Right lobe of liver (tissue), 6 donors: ENCODE results near the gene AFF2. TPM values are rescaled to one million over a fixed set of nuclear protein-coding genes. Genes with fewer than 3 reads are reported as not detected.

Experiments used
- ATAC-seq, 4 donors: fragments of 200-7000 bp; cut with Tn5 transposase; one replicate each; pipeline ENCODE4 v1.9.1; 2020; ENCODE audit warnings: mild to moderate bottlenecking in 4 of 4, moderate library complexity in 4 of 4
- DNase-seq, 3 donors: peaks; one replicate each; pipeline ENCODE4 v3.0.0-alpha.2; 2020
- H3K27ac ChIP-seq, 3 donors: fragments of 200-600 bp; one replicate each; pipeline ENCODE4 v1.8.0; 2022
- H3K27me3 ChIP-seq, 2 donors: fragments of 200-600 bp; one replicate each; pipeline ENCODE4 v1.8.0; 2022
- H3K36me3 ChIP-seq, 4 donors: fragments of 200-600 bp; sonication (generic) in 1 of 4; one replicate each; pipeline versions ENCODE4 v1.5.1 to v1.8.0; 2017 to 2022; ENCODE audit warnings: control low read depth in 1 of 4
- H3K4me1 ChIP-seq, 4 donors: fragments of 200-600 bp; sonication (generic) in 1 of 4; one replicate each; pipeline versions ENCODE4 v1.5.1 to v1.8.0; 2017 to 2022; ENCODE audit warnings: control low read depth in 1 of 4
- H3K4me3 ChIP-seq, 3 donors: fragments of 200-600 bp; one replicate each; pipeline ENCODE4 v1.8.0; 2022
- H3K9me3 ChIP-seq, 4 donors: fragments of 200-600 bp; sonication (generic) in 1 of 4; one replicate each; pipeline versions ENCODE4 v1.5.1 to v1.8.0; 2017 to 2022; ENCODE audit warnings: control low read depth in 1 of 4
- POLR2A ChIP-seq: fragments of 450-650 bp; IDR thresholded peaks from one replicate; pipeline ENCODE4 v1.6.1; 2017; ENCODE audit warnings: antibody characterized with exemption, mild to moderate bottlenecking
- WGBS: methylation state at CpG from one replicate; pipeline ENCODE4 v1.1.6; 2018; ENCODE audit warnings: low coverage, low lambda C conversion rate; ENCODE audit not compliant: insufficient coverage; ENCODE audit errors: missing lambda C conversion rate; 5-methylcytosine and 5-hydroxymethylcytosine counted together
- intact Hi-C, 2 donors: fragments of 100-400 bp; cut with DNase I; formaldehyde crosslinking; loops; one replicate each; pipeline versions ENCODE4 v1.11.2 to v1.14.1; 2022
- total RNA-seq, 6 experiments: library from RNA; depleted of rRNA in 2 of 6; stranded (reverse); fragments of >200 nt in 2 of 6; fragmentation: NEBNext Ultra II Directional in 3 of 6; extraction: Animal tissue kit (Norgen Biotek cat#: 25700) in 3 of 6; gene quantifications; one replicate each; pipeline versions ENCODE4 v1.1.0 to v1.2.4, GENCODE V29; 2016 to 2023
- TF ChIP-seq, protein P1 (sequence below), 4 donors: fragments of 200-600 bp in 3 of 4; fragments of 450-650 bp in 1 of 4; IDR thresholded peaks; one replicate each; pipeline versions ENCODE4 v1.5.1 to v1.8.0; 2016 to 2022; ENCODE audit warnings: antibody characterized with exemption in 4 of 4, mild to moderate bottlenecking in 2 of 4
- donor health status: DM: no; HTN: yes; CAD: no.
- donor health status: DM: no; HTN: no; CAD: no.
- donor health status: DM: no; HTN: no; CAD: no.
- donor health status: DM: no; HTN: yes; CAD: no.
- donor health status: DM: no; HTN: yes; CAD: no.

AFF2 gene
- total RNA-seq, 6 experiments from 2014 or later, result 0.06 to 1.9 (median 0.15) TPM

DNA sequence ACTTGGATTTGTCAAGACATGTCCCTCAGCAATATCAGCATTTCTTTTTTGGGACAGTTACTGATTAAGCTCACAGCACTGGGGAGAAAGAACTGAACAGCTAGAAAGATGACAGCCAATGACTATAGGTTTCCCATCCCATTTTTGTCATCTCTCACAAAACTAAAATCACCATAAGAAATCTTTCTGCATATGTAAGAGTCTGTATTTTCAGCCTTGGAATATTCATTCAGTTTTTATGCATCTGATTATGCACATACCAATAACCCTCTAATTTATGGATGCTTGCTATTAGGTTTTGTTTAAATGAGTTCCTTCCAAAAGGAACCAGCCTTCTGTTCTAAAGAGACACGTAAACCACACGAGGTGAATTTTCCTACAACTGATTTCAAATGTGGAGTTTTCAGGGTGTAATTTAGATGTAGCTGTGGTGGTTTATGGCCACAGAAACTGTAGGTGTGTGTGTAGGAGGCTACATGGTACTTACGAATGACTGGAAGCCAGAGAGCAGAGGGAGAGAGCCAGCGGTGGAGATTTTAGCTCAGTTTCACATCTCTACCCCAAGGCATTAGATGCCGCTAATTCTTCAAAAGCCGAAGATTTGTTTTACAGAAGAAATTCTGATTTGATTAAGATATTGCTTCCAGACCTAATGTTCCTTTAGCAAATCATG is 55.3 kb downstream of the AFF2 start:
- ATAC-seq, result no peak
- Histone ChIP-seq H3K27me3 (no peaks in the 10 kb centered on the region), H3K4me3 (no peak overlapping the region), H3K4me1 (no peaks in the 10 kb centered on the region), H3K36me3 (no peaks in the 10 kb centered on the region), H3K9me3 (no peaks in the 10 kb centered on the region), H3K27ac (no peak overlapping the region)
- TF ChIP-seq, protein P1, sequence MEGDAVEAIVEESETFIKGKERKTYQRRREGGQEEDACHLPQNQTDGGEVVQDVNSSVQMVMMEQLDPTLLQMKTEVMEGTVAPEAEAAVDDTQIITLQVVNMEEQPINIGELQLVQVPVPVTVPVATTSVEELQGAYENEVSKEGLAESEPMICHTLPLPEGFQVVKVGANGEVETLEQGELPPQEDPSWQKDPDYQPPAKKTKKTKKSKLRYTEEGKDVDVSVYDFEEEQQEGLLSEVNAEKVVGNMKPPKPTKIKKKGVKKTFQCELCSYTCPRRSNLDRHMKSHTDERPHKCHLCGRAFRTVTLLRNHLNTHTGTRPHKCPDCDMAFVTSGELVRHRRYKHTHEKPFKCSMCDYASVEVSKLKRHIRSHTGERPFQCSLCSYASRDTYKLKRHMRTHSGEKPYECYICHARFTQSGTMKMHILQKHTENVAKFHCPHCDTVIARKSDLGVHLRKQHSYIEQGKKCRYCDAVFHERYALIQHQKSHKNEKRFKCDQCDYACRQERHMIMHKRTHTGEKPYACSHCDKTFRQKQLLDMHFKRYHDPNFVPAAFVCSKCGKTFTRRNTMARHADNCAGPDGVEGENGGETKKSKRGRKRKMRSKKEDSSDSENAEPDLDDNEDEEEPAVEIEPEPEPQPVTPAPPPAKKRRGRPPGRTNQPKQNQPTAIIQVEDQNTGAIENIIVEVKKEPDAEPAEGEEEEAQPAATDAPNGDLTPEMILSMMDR (IDR thresholded peaks at IDR 0.05), result no peak
- no peak for TF ChIP-seq POLR2A
- intact Hi-C loops, result no loop called here
- WGBS, result 47% methylated on average over 6 of the region's 6 CpGs
- no peak for DNase-seq

DNA sequence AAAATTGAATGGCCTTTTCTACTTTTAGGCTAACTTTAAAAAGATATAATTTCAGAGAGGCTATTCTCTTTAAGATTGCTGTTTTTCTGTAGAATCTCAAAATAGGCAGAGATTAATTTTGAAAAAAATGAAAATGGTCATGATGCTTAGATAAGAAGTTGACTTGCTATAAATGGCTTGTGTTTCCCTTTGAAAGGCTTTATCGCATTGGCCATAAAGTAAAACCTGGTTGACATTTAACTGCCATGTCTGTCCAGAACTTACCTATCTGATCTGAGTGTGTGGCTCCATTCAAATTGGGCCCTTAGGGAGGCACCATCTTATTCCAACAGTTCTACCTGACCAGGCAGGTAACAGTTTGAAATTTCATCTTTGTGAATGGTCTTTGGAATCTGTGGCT is 56.1 kb downstream of the AFF2 start:
- TF ChIP-seq POLR2A, result no peak
- TF ChIP-seq, protein P1 (IDR thresholded peaks at IDR 0.05), result no peak
- 38% methylated on average over 1 of the region's 1 CpG for WGBS
- Histone ChIP-seq H3K27me3 (no peaks in the 10 kb centered on the region), H3K9me3 (no peaks in the 10 kb centered on the region), H3K4me1 (no peaks in the 10 kb centered on the region), H3K27ac (no peak overlapping the region), H3K4me3 (no peak overlapping the region), H3K36me3 (no peaks in the 10 kb centered on the region)
- intact Hi-C loops, result no loop called here
- DNase-seq (no peak), ATAC-seq (no peak)

- no peak for TF ChIP-seq POLR2A
- TF ChIP-seq, protein P1 (IDR thresholded peaks at IDR 0.05), result no peak
- H3K4me3 ChIP-seq, result no peak overlapping the region
- no peaks in the 10 kb centered on the region for H3K36me3 ChIP-seq
- H3K27me3 ChIP-seq, result no peaks in the 10 kb centered on the region
- intact Hi-C loops, result no loop called here
- 16% methylated on average over 3 of the region's 3 CpGs for WGBS
- DNase-seq, result no peak
- H3K9me3 ChIP-seq, result no peaks in the 10 kb centered on the region
- no peak overlapping the region for H3K27ac ChIP-seq
- H3K4me1 ChIP-seq, result no peaks in the 10 kb centered on the region
- ATAC-seq, result no peak
These were observed 62.4 kb downstream of the AFF2 start for GRCh38 chrX:148562846-148563245.

DNA sequence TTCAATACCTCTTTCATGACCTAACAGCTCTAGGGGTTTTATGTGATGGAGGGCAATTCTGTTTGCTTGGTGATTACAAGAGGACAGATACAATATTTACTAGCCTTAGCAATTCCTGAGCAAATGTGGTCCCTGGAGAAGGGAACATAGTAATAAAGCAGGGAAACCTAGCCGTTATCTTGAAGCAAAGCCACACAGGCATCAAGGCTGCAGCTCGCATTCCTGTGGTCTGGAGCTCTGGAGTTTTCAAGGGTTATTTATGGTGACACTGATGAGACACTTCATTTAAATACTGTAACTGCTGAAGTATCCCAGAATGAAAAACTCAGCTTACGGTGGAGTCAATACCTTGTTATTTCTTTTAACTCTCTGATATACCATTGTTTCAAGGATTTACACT is 66.8 kb downstream of the AFF2 start:
- no peaks in the 10 kb centered on the region for H3K27me3 ChIP-seq
- no peaks in the 10 kb centered on the region for H3K4me1 ChIP-seq
- intact Hi-C loops, result no loop called here
- 60% methylated on average over 3 of the region's 3 CpGs for WGBS
- H3K4me3 ChIP-seq, result no peak overlapping the region
- H3K27ac ChIP-seq, result no peak overlapping the region
- DNase-seq, result no peak
- H3K9me3 ChIP-seq, result no peaks in the 10 kb centered on the region
- TF ChIP-seq POLR2A, result no peak
- TF ChIP-seq, protein P1 (IDR thresholded peaks at IDR 0.05), result no peak
- ATAC-seq, result no peak
- no peaks in the 10 kb centered on the region for H3K36me3 ChIP-seq
